NCI-H82 (cell line): ENCODE data around the gene TRABD2A.
A peak's percentile ranks its signal among the peaks of the same experiment; 100 is the strongest.
"Not testable (repeated sequence)": the region's sequence is repeated elsewhere in the genome, so short reads cannot be mapped to it uniquely, and the experiment has no call there.

Experiments
- DNase-seq: peaks from one replicate; lab custom pipeline; 2025; lab: John Stamatoyannopoulos, UW

Gene TRABD2A

GRCh38 chr2:84880645-84881521, at the start of gene TRABD2A:
Gene TRABD2A (minus strand): TSS chr2:84881084. CDS start chr2:84881039, 45 bp downstream.
- peak; percentile 19 for DNase-seq

DNA sequence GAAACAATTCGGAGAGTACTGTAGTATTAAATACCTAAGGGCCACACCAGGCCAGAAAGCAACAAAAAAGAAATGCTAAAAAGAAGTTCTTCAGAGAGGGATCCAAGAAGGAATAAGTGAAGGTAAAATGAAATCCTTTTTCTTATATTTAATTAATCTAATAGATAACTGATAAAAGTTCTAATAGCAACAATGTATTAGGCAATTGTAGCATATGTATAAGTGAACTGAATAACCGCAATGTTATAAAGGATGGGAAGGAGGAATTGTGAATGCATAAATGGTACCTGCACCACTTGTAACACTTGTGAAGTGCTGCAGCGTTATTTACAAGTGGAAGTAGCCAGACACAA, 46.4 kb upstream of the TRABD2A start:
- DNase-seq: no peak

DNA sequence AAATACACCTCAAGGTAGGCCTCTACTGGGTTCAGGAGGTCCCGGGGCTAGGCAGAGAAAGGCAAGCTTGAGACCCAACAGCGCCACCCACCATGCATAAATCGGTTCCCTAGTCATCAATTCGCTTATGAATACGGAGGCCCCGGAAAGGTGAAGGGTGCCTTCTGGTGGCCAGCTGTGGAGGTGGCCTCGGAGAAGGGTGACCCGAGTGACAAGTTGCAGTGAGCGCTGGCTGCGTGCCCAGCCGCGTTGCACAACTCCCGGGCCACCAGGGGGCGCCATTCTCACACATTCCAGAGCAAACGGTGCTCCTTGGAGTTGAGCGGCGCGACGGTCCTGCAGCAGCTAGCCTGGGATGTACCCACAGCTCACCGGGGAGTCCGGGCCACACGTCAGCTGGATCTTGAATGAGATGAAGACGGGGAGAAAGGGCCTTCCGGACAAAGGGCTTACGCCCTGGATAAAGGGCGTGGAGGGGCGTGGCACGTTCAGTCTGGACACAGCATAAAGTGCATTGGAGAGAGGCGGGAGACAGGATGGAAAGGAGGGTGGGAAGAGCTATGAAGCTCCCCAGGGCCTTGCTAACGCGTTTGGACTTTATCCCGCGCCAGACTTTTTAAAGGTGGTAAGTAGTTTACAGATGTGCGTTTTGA, 45.0 kb upstream of the TRABD2A start:
- DNase-seq: peak; percentile 96

GRCh38 chr2:84925336-84925723, 44.4 kb upstream of the TRABD2A start:
- DNase-seq: no peak

- DNase-seq: peak; percentile 17
These were observed 43.6 kb upstream of the TRABD2A start for GRCh38 chr2:84924173-84925106.

DNA sequence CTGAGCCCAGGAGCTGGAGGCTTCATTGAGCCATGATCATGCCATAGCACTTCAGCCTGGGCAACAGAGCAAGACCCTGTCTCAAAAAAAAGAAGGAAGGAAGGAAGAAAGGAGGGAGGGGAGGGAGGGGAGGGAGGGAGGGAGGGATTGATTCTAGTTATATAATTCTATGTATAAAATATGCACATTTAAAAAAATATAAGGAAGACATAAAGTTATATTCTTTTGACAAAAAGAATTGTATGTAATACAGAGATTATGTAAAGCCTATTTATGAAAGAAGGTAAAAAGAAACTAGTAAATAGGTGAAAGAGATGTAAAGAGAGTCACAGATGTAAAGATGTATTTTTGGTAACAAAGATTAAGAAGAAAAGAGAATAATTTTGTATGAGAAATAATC, 42.1 kb upstream of the TRABD2A start:
- DNase-seq: no peak

GRCh38 chr2:84919885-84920580, 39.1 kb upstream of the TRABD2A start:
- DNase-seq: no peak

- no peak for DNase-seq
These were observed 37.5 kb upstream of the TRABD2A start for GRCh38 chr2:84918430-84918829.

DNA sequence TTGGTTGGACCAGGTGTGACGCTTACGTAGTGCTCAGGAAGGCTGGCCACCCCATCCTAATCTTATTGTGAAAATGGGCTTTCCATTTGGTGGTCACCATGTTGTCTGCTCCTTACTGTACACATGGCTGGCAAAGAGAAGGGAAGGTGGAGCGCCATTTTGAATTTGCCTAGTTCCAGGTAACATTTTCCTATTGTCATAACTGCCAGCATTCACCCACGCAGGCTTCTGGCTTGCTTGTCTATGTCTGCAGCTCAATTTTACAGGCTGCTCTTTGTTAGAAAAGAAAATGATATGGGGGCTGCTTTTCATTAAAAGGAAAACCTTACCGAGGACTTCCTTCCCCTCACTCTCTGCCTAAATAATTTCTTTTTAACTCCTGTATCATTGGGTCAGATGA, 36.9 kb upstream of the TRABD2A start:
- not testable (repeated sequence) for DNase-seq

DNA sequence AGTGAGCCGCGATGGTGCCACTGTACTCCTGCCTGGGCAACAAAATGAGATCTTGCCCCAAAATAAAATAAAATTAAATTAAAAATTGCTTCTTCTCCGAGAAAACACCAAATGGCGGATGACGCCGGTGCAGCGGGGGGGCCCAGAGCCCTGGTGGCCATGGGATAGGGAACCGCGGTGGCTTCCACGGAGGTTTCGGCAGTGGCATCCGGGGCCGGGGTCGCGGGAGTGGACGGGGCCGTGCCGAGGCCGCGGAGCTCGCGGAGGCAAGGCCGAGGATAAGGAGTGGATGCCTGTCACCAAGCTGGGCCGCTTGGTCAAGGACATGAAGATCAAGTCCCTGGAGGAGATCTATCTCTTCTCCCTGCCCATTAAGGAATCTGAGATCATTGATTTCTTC, 34.8 kb upstream of the TRABD2A start:
- not testable (repeated sequence) for DNase-seq

- DNase-seq: no peak
These were observed 33.5 kb upstream of the TRABD2A start for GRCh38 chr2:84914334-84914733.

DNA sequence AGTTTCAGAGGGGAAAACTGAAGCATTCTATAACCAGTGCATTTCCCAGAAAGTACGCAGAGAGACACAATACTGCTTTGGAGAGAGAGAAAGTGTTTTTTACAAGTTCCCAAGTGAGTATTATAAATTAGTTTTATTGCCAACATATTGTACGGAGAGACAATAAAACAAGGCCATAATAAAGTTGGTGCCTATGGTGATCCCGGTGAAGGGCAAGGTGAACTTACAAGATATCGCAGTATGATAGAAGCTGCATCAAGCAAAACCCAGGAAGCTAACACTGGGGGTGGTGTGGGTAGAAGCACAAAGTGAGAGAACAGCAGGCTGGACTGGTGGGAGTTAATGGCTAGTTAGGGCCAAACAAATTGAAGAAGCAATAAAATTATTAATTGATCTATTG, 32.1 kb upstream of the TRABD2A start:
- no peak for DNase-seq

GRCh38 chr2:84911135-84911678, 30.3 kb upstream of the TRABD2A start:
- DNase-seq: no peak

GRCh38 chr2:84908948-84909713, 28.2 kb upstream of the TRABD2A start:
- no peak for DNase-seq

- peak; percentile 61 for DNase-seq
These were observed 26.2 kb upstream of the TRABD2A start for GRCh38 chr2:84906900-84907714.

DNA sequence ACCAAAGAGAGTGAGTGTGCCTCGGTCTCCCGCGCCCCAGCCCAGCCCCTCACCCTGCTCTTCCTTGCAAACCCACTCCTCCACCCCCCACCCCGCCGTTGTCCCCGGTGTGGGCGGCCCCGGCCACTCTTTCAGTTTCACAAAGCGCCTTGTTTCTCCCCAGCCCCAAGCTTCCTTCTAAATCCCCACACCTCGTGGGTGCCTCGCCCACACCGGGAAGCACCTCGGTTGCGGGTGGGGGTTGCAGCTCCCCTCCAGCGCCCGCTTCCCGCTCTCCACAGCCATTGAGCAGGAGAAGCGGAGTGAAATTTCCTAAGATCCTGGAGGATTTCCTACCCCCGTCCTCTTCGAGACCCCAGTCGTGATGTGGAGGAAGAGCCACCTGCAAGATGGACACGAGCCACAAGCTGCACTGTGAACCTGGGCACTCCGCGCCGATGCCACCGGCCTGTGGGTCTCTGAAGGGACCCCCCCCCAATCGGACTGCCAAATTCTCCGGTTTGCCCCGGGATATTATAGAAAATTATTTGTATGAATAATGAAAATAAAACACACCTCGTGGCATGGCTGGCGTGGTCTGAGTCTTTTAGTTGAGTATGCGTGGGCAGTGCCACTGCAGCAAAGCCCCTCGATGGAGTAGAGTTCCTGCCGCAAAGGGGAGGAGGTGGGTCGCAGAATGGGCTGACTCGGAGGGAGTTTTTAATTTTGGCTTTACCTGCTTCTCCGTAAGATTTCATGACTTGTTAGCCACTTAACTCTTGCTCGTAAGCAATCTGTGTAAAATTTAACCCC, 25.4 kb upstream of the TRABD2A start:
- DNase-seq: peak; percentile 53

- DNase-seq: peak; percentile 89
These were observed 24.6 kb upstream of the TRABD2A start, which contains the start of gene TMSB10 for GRCh38 chr2:84905181-84906107. Gene TMSB10 (plus strand): TSS chr2:84905656.

GRCh38 chr2:84904717-84905174, 23.9 kb upstream of the TRABD2A start:
- peak; percentile 65 for DNase-seq
